Neuronal stem cell (in vitro differentiated cells): ENCODE results near the gene XIAP.

ENCODE experiments used
- DNase-seq: peaks from one replicate; pipeline ENCODE4 v3.0.0-alpha.2; 2013; ENCODE audit warnings: low spot score
- H2AFZ ChIP-seq: one replicate; pipeline ENCODE4 v1.6.1; 2013; ENCODE audit warnings: mild to moderate bottlenecking, low read length, inconsistent platforms
- H2AK5ac ChIP-seq: 2 replicates; pipeline ENCODE4 v1.6.1; 2013; ENCODE audit warnings: low read depth, mild to moderate bottlenecking, inconsistent platforms, low read length, moderate library complexity, mixed read lengths
- H2BK120ac ChIP-seq: 2 replicates; pipeline ENCODE4 v1.6.1; 2013; ENCODE audit warnings: low read depth, mild to moderate bottlenecking, inconsistent platforms, low read length, moderate library complexity, mixed read lengths
- H2BK12ac ChIP-seq: one replicate; pipeline ENCODE4 v1.6.1; 2013; ENCODE audit warnings: low read length, inconsistent platforms
- H2BK15ac ChIP-seq: 2 replicates; pipeline ENCODE4 v1.6.1; 2013; ENCODE audit warnings: mild to moderate bottlenecking, low read length, inconsistent platforms, mixed read lengths
- H2BK5ac ChIP-seq: one replicate; pipeline ENCODE4 v1.6.1; 2013; ENCODE audit warnings: inconsistent platforms, mild to moderate bottlenecking, low read length, moderate library complexity
- H3K14ac ChIP-seq: one replicate; pipeline ENCODE4 v1.6.1; 2013; ENCODE audit warnings: low read length, inconsistent platforms
- H3K18ac ChIP-seq: 2 replicates; pipeline ENCODE4 v1.6.1; 2013; ENCODE audit warnings: low read length, inconsistent platforms
- H3K23ac ChIP-seq: 2 replicates; pipeline ENCODE4 v1.6.1; 2013; ENCODE audit warnings: low read depth, mild to moderate bottlenecking, mixed read lengths, low read length, inconsistent platforms; ENCODE audit not compliant: poor library complexity
- H3K27ac ChIP-seq: replicated peaks from 3 replicates; pipeline ENCODE4 v1.5.1; 2013; ENCODE audit warnings: low read length, inconsistent platforms
- H3K27me3 ChIP-seq, 3 experiments: 2 replicates each; pipeline ENCODE4 v1.6.1; 2013; ENCODE audit warnings: low read length in 3 of 3, mild to moderate bottlenecking in 2 of 3, inconsistent platforms in 1 of 3, low read depth in 1 of 3, mixed read lengths in 1 of 3, moderate library complexity in 1 of 3; ENCODE audit not compliant: control insufficient read depth in 3 of 3, insufficient read depth in 3 of 3
- H3K36me3 ChIP-seq, 2 donors: replicated peaks in 1 of 2; 2 replicates each; pipeline ENCODE4 v1.6.1; 2013; ENCODE audit warnings: low read length in 2 of 2; ENCODE audit not compliant: control insufficient read depth in 2 of 2, insufficient read depth in 2 of 2
- H3K4ac ChIP-seq: 2 replicates; pipeline ENCODE4 v1.6.1; 2013; ENCODE audit warnings: inconsistent platforms, mild to moderate bottlenecking, low read length, moderate library complexity
- H3K4me1 ChIP-seq, 2 donors: 1 replicate in 1 of 2; 2 replicates in 1 of 2; pipeline ENCODE4 v1.6.1; 2013; ENCODE audit warnings: low read length in 2 of 2, low read depth in 1 of 2; ENCODE audit not compliant: control insufficient read depth in 2 of 2, insufficient read depth in 1 of 2
- H3K4me2 ChIP-seq: one replicate; pipeline ENCODE4 v1.6.1; 2013; ENCODE audit warnings: mild to moderate bottlenecking, low read length, inconsistent platforms; ENCODE audit not compliant: insufficient read depth, poor library complexity, severe bottlenecking
- H3K4me3 ChIP-seq, 2 donors: 2 replicates each; pipeline ENCODE4 v1.5.1; 2013; ENCODE audit warnings: low read length in 2 of 2, mild to moderate bottlenecking in 2 of 2, inconsistent platforms in 1 of 2, moderate library complexity in 1 of 2
- H3K79me1 ChIP-seq: one replicate; pipeline ENCODE4 v1.6.1; 2013; ENCODE audit warnings: low read depth, mild to moderate bottlenecking, inconsistent platforms, low read length, moderate library complexity
- H3K9ac ChIP-seq: one replicate; pipeline ENCODE4 v1.6.1; 2013; ENCODE audit warnings: mild to moderate bottlenecking, low read depth, low read length, inconsistent platforms; ENCODE audit not compliant: poor library complexity
- H3K9me3 ChIP-seq, 2 donors: replicated peaks in 1 of 2; 2 replicates each; pipeline versions ENCODE3 to v1.6.1; 2013; ENCODE audit warnings: low read length in 2 of 2, mild to moderate bottlenecking in 2 of 2, inconsistent platforms in 1 of 2, low read depth in 1 of 2, mixed read lengths in 1 of 2, moderate library complexity in 1 of 2; ENCODE audit not compliant: control insufficient read depth in 2 of 2, insufficient read depth in 1 of 2
- H4K8ac ChIP-seq: one replicate; pipeline ENCODE4 v1.6.1; 2013; ENCODE audit warnings: low read depth, mild to moderate bottlenecking, inconsistent platforms, low read length, moderate library complexity
- H4K91ac ChIP-seq: one replicate; pipeline ENCODE4 v1.6.1; 2013; ENCODE audit warnings: low read length, low read depth, mild to moderate bottlenecking, inconsistent platforms; ENCODE audit not compliant: poor library complexity
- WGBS, 2 donors: extraction: QIAGEN DNeasy Blood & Tissue Kit; methylation state at CpG; one replicate each; pipeline ENCODE4 v1.1.7; 2013; ENCODE audit warnings: missing lambda C conversion rate in 2 of 2, mixed read lengths in 1 of 2; ENCODE audit not compliant: insufficient read length in 2 of 2, insufficient replicate concordance in 1 of 2; ENCODE audit errors: extremely low coverage in 2 of 2; 5-methylcytosine and 5-hydroxymethylcytosine counted together

XIAP gene

DNA sequence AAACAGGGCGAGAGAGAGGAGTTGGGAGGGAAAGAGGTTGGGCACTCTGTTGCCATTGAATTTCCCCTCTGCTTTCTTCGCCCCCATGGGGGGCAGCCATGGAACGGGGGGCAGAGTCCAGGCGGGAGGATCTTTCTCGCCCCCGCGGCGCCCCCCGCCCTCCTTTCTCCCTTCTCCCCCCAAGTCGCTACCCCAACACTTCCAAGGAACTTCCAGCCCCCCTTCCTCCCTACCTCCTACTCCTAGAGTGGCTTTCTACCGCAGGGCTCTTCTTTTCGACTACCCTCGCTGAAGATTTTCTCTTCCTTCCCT, 101.1 kb downstream of the XIAP start:
- Histone ChIP-seq H2BK12ac (no peak overlapping the region), H2AK5ac (no peak overlapping the region), H4K91ac (peak overlapping the region; percentile 53), H3K14ac (no peak overlapping the region), H3K4me1 (no peaks in the 10 kb centered on the region), H4K8ac (no peak overlapping the region), H3K4me2 (peak overlapping the region; percentile 49), H3K27me3 (no peaks in the 10 kb centered on the region), H3K79me1 (peaks cover 2% of the 10 kb centered on the region), H3K4ac (no peak overlapping the region), H2BK120ac (no peak overlapping the region), H3K27ac (peak overlapping the region; percentile 96), H2BK15ac (peak overlapping the region; percentile 37), H2AFZ (peak overlapping the region; percentile 83), H3K36me3 (no peaks in the 10 kb centered on the region), H3K9ac (peak overlapping the region; percentile 77), H3K4me3 (peak overlapping the region; percentile 68 to 87), H2BK5ac (peak overlapping the region; percentile 82), H3K9me3 (no peaks in the 10 kb centered on the region), H3K23ac (no peak overlapping the region), H3K18ac (peak overlapping the region; percentile 93)
- no peak for DNase-seq
- WGBS, 2 donors = no CpG with 5 or more reads among the region's 13 CpGs

GRCh38 chrX:123961268-123962005, 101.6 kb downstream of the XIAP start, which contains the start of gene STAG2:
Gene STAG2 (plus strand): TSS chrX:123961706. CDS start chrX:124022628, 60,922 bp downstream.
- H3K4ac ChIP-seq = no peak within 1 kb of the TSS
- peak within 1 kb of the TSS; percentile 83 for H2AFZ ChIP-seq
- no peaks in the 10 kb centered on the region for H3K4me1 ChIP-seq
- H2BK15ac ChIP-seq = peak within 1 kb of the TSS; percentile 37
- H3K4me3 ChIP-seq = peak within 1 kb of the TSS; percentile 68 to 93
- H4K8ac ChIP-seq = no peak within 1 kb of the TSS
- H3K18ac ChIP-seq = peak within 1 kb of the TSS; percentile 93
- no peak within 1 kb of the TSS for H3K14ac ChIP-seq
- no CpG with 5 or more reads among the region's 38 CpGs for WGBS, 2 donors
- H3K9ac ChIP-seq = peak within 1 kb of the TSS; percentile 77
- H3K79me1 ChIP-seq = peaks cover 2% of the 10 kb centered on the region
- peak within 1 kb of the TSS; percentile 82 for H2BK5ac ChIP-seq
- H3K27me3 ChIP-seq = no peaks in the 10 kb centered on the region
- peak; percentile 71 for DNase-seq
- H3K4me2 ChIP-seq = peak within 1 kb of the TSS; percentile 49
- peak within 1 kb of the TSS; percentile 96 for H3K27ac ChIP-seq
- H2AK5ac ChIP-seq = no peak within 1 kb of the TSS
- H2BK12ac ChIP-seq = no peak within 1 kb of the TSS
- no peaks in the 10 kb centered on the region for H3K36me3 ChIP-seq
- peak within 1 kb of the TSS; percentile 53 for H4K91ac ChIP-seq
- H3K9me3 ChIP-seq = no peaks in the 10 kb centered on the region
- H2BK120ac ChIP-seq = no peak within 1 kb of the TSS
- H3K23ac ChIP-seq = no peak within 1 kb of the TSS

DNA sequence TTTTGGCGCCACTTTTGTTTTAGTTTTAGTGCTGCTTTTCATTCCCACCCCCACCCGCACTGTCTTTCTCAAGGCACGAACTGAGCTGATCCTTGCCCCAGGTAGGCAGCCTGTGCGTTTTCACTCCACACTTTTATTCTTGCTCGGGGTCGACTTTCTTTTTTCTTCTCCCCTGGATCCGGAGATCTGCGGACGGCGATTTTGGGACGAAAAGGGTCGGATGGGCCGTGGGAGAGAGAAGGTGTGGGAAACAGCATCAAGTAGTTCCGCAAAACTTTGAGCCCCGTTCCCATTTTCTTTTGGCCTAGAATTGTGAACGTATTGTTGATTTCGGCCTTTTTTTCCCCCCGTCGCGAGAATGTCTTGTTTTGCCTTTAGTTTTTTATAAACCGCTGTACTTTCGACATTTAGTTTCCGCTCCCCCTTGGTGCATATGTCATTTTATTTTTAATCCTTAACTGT, 102.2 kb downstream of the XIAP start:
- Histone ChIP-seq H2AFZ (peak overlapping the region; percentile 63), H2BK120ac (no peak overlapping the region), H3K9me3 (no peaks in the 10 kb centered on the region), H4K91ac (no peak overlapping the region), H3K27me3 (no peaks in the 10 kb centered on the region), H3K4me2 (peak overlapping the region; percentile 28), H3K36me3 (no peaks in the 10 kb centered on the region), H3K4me1 (no peaks in the 10 kb centered on the region), H3K4me3 (peak overlapping the region; percentile 68 to 93), H4K8ac (no peak overlapping the region), H2BK15ac (no peak overlapping the region), H2BK12ac (no peak overlapping the region), H3K4ac (no peak overlapping the region), H2BK5ac (peak overlapping the region; percentile 13), H3K14ac (no peak overlapping the region), H3K18ac (peak overlapping the region; percentile 90), H3K27ac (peak overlapping the region; percentile 94), H3K23ac (no peak overlapping the region), H2AK5ac (no peak overlapping the region), H3K79me1 (peaks cover 2% of the 10 kb centered on the region), H3K9ac (no peak overlapping the region)
- DNase-seq = no peak
- WGBS, 2 donors = no CpG with 5 or more reads among the region's 23 CpGs

- Histone ChIP-seq H2AFZ (no peak overlapping the region), H3K9me3 (no peaks in the 10 kb centered on the region), H3K27me3 (no peaks in the 10 kb centered on the region), H3K4me2 (peak overlapping the region; percentile 40), H3K9ac (no peak overlapping the region), H3K18ac (peak overlapping the region; percentile 76), H3K36me3 (no peaks in the 10 kb centered on the region), H2BK15ac (no peak overlapping the region), H2BK120ac (no peak overlapping the region), H2AK5ac (no peak overlapping the region), H4K91ac (no peak overlapping the region), H3K4me3 (peak overlapping the region; percentile 68 to 93), H3K4me1 (no peaks in the 10 kb centered on the region), H3K4ac (no peak overlapping the region), H2BK5ac (no peak overlapping the region), H3K79me1 (peaks cover 2% of the 10 kb centered on the region), H2BK12ac (no peak overlapping the region), H3K14ac (no peak overlapping the region), H4K8ac (no peak overlapping the region), H3K27ac (peak overlapping the region; percentile 94), H3K23ac (no peak overlapping the region)
- DNase-seq = peak; percentile 70
- WGBS, 2 donors = no CpG with 5 or more reads among the region's 22 CpGs
These were observed 103.0 kb downstream of the XIAP start for GRCh38 chrX:123962794-123963373.
